SK-N-SH treated with all-trans-retinoic acid at 6 μM for 48 hours (cell line): ENCODE results near the gene GATAD2A.

Experiments
- PATZ1 ChIP-seq: fragments of 250-450 bp; sonication (Bioruptor Pico); IDR thresholded peaks from 2 replicates; pipeline ENCODE4 v1.8.0; 2020; ENCODE audit warnings: mild to moderate bottlenecking, moderate library complexity, borderline replicate concordance
- ZFP30 ChIP-seq: fragments of 450-650 bp; formaldehyde crosslinking; IDR thresholded peaks from 2 replicates; pipeline ENCODE4 v1.5.0; 2022; ENCODE audit warnings: mild to moderate bottlenecking, moderate library complexity

DNA sequence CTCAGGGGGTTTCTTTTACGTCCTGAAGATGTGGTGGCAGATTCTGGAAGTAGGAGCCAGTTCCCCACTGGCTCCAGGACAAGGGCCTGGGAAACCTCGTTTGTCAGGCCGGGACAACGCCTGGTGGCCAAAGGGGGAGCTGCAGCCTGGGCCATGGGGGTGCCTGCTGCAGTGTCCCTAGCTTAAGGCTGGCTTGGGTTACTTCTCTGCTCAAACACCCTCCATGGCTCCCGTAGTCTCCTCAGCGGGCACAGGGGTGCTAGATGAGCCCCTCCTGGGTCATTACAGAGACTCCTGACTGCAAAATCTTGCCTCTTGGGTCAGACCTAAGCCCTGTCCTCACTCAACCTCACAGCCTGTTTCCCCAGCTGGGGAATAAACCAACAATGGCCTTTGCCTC is 147.3 kb downstream of the GATAD2A start:
- TF ChIP-seq ZFP30 (CRISPR knock-in tag) (no peak), PATZ1 (CRISPR knock-in tag) (no peak)
